CD4-positive, alpha-beta T cell treated with Interleukin-4 for 4 hours (primary cell): ENCODE data around the gene SLC16A9.

Experiments used
- DNase-seq: peaks from one replicate; pipeline ENCODE4 v3.0.0-alpha.2; 2020

The SLC16A9 gene

GRCh38 chr10:59625721-59626522 lies 83.7 kb downstream of the SLC16A9 start:
- DNase-seq: peak; percentile 69

DNA sequence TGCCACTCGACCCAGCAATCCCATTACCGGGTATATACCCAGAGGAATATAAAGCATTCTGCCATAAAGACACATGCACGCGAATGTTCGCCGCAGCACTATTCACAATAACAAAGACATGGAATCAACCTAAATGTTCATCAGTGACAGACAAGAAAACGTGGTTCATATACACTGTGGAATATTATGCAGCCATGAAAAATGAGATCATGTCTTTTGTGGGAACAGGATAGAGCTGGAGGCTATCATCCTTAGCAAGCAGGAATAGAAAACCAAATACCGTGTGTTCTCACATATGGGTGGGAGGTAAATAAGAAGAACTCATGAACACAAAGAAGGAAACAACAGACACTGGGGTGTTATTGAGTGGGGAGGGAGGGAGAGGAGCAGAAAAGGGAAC lies 84.7 kb downstream of the SLC16A9 start:
- DNase-seq: no peak

GRCh38 chr10:59624136-59624535 lies 85.5 kb downstream of the SLC16A9 start:
- no peak for DNase-seq

DNA sequence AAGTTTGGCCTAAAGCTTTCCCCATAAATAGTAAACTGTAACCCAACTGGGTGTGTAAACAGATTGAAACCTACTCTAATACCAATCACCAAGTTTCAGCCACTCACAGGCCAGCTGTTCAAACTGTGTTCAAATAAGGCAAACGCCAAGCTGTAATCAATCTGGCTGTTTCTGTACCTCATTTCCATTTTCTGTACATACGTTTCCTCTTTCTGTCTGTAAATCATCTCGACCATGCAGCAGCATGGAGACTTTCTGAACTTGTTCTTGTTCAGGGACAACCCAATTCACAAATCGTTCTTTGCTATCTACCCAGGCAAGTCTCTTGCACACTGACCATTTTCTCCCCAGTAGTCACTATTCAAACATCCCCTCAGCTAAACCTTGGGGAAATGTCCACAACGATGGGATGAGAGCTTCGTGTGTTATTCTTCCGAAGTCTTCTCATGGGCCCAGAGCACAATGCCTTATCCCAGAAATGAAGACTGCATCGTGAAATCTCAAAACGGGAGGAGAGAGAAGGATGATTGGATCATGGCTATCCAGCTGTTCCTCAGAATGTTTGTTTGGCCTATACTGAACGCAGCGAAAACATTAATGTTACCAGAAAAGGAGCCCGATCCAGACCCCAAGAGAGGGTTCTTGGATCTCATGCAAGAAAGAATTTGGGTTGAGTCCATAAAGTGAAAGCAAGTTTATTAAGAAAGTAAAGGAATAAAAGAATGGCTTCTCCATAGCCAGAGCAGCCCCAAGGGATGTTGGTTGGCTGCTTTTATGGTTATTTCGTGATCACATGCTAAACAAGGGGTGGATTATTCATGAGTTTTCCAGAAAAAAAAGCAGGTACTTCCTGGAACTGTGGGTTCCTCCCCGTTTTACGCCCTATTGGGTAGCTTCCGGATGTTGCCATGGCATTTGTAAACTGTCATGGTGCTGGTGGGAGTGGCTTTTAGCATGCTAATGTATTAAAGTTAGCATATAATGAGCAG lies 86.2 kb downstream of the SLC16A9 start:
- no peak for DNase-seq

DNA sequence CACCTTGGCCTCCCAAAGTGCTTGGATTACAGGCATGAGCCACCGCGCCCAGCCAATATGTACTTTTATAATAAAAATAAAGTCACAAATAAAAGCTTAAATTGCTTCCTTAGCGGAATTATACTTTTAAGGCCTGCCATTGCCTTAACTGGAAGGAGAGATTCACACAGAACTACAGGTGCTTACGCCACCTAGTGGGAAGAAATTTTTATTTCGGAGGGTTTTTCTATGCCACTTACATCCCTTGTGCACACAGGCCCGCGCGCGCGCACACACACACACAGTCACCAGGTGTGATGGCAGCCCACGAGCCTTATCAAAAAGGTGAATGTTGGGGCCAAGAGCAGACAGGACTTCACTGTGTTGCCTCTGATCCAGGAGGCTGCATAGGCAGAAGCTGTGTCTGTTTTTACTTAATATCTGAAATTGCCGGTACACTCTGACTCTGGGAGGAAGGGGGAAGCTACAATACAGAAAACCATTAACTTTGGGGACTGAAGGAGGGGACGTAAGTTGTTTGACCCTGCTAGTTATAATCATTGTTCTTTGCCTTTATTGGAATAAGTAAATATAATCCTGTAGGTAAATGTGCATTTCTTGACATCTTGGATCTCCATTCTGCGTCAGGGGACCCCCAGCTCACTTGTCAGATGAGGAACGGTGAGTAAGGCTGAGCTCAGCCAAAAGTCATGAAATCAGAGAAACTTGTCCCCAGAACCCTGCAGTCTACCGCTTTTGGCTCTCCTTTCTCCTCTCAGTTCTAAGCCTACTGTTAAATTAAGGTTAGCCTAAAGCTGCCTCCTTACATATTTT lies 87.1 kb downstream of the SLC16A9 start:
- peak; percentile 26 for DNase-seq

DNA sequence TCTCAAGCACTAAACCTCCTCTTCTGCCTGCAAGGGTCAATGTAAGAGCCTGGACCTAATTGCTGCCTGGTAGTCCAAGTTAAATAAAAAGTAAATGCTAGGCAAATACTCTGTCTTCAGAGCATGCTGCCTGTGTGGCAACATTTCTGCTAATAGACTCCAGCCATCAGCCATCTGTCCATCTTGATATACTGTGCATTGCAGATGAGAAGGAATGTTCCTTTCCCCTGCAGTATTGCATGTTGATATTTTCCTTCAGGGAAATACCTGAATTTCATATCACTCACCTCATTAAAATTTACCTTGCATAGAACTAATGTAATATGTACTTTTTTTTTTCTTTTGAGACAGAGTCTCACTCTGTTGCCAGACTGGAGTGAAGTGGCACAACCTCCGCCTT lies 87.9 kb downstream of the SLC16A9 start:
- DNase-seq: no peak

DNA sequence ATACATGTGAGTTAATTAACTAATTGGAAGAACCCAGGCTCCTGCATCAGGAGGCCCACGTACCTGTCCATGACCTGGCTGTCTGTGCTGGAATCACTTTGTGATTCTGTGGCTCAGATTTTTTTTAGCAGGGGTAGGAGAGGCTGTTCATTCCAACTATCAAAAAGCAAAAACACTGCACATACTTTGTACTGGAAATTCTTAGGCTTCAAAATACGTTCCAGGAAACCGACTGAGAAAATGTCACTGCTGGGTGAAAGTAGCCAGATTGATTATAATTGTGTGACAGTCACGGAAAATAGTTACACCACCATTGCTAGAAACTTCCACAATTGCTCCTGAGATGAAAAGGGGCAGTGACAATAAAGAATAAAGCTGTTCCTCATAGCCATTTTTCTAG lies 91.0 kb downstream of the SLC16A9 start:
- no peak for DNase-seq

DNA sequence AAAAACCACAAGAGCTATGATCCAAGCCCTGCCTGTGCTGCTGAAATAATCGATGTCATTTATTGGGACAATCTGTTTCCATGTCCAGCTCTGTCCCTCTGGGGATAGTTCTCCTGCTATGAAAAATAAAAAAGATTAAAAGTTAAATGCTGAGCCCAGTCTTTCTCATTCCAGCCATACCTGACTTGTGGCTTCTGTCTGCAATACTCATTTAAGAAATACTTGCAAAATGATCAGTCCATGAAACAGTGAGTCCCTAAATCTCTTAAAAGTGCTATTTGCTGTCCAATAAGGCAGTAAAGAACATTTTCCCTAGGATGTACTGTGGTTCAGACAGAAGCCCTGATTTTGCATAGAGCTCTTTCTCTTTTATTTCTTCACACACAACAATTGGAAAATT lies 91.7 kb downstream of the SLC16A9 start:
- no peak for DNase-seq

- no peak for DNase-seq
Measured at GRCh38 chr10:59611048-59611447, 98.6 kb downstream of the SLC16A9 start.

- DNase-seq: no peak
Measured at GRCh38 chr10:59607970-59608369, 101.7 kb downstream of the SLC16A9 start.

- DNase-seq: no peak
Measured at GRCh38 chr10:59606551-59606961, 103.1 kb downstream of the SLC16A9 start.

GRCh38 chr10:59601985-59602384 lies 107.7 kb downstream of the SLC16A9 start:
- DNase-seq: no peak
